GM20000 (cell line): ENCODE results near the gene TRMT44.

Experiments used
- DNase-seq: peaks from one replicate; pipeline ENCODE4 v3.0.0; 2012; ENCODE audit warnings: low spot score
- TF ChIP-seq, protein P1 (sequence below): IDR thresholded peaks from 2 replicates; pipeline ENCODE4 v1.5.1; 2012; ENCODE audit warnings: mild to moderate bottlenecking, control low read depth; ENCODE audit errors: extremely low read depth, missing control alignments

Gene TRMT44

DNA sequence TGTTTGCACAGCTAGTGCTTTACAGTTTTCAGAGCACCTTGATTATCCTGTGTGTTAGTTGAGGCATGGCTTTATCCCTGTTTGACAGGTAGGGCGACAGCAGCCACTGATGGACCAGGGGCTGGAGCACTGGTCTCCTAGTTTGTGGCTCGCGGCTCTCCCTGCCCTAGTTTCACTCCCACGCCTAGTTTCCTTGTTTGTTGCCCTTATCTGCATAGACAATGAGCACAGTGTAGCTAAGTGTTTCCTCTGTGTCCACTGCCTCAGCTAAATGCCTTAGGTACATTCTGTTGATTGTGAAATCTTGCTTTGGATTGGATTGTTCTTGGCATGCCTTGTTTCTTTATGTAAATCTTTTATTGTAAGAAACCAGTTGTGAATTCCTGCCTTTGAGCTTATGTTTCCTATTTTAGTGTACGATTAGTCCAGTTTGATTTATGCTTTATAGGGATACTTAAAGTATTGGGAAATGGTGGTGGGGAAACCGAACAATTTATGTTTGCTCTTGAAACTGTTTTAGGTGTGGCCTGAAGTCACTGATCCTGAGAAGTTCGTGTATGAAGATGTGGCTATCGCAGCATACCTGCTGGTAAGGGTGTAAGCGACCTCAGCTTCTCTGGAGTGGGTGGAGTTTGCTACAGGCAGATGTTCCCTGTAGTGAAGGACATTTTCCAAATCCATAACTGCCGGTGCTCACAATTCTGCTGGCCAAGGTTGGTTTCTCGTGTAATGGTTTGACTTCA, 11.0 kb downstream of the TRMT44 start:
- DNase-seq: no peak
- TF ChIP-seq, protein P1, sequence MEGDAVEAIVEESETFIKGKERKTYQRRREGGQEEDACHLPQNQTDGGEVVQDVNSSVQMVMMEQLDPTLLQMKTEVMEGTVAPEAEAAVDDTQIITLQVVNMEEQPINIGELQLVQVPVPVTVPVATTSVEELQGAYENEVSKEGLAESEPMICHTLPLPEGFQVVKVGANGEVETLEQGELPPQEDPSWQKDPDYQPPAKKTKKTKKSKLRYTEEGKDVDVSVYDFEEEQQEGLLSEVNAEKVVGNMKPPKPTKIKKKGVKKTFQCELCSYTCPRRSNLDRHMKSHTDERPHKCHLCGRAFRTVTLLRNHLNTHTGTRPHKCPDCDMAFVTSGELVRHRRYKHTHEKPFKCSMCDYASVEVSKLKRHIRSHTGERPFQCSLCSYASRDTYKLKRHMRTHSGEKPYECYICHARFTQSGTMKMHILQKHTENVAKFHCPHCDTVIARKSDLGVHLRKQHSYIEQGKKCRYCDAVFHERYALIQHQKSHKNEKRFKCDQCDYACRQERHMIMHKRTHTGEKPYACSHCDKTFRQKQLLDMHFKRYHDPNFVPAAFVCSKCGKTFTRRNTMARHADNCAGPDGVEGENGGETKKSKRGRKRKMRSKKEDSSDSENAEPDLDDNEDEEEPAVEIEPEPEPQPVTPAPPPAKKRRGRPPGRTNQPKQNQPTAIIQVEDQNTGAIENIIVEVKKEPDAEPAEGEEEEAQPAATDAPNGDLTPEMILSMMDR: no peak

DNA sequence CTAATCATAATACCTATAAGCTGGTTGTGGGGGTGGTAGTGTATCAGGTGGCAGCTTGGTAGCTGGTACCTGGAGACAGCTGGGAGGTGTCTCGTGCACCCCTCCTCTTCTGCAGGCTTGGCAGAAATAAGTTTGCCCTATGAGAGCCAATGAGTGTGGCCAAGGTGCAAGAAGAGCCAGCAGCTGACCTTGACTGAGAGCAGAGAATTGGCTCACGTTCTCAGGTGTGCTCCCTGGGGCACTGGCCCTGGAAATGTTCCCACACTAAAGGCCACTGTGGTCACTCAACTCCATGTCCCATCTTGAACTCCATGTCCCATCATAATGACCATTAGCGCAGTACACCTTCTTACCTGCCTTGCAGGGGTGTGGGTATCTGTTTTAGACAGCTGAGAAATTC, 13.4 kb downstream of the TRMT44 start:
- no peak for DNase-seq
- TF ChIP-seq, protein P1: no peak

GRCh38 chr4:8457646-8458252, 17.2 kb downstream of the TRMT44 start:
- DNase-seq: no peak
- TF ChIP-seq, protein P1: no peak

GRCh38 chr4:8459867-8460445, 19.4 kb downstream of the TRMT44 start:
- TF ChIP-seq, protein P1: no peak
- DNase-seq: no peak

- TF ChIP-seq, protein P1: no peak
- no peak for DNase-seq
Observed at GRCh38 chr4:8461086-8461485, 20.5 kb downstream of the TRMT44 start.

GRCh38 chr4:8461616-8462015, 21.0 kb downstream of the TRMT44 start:
- TF ChIP-seq, protein P1: no peak

GRCh38 chr4:8463811-8464210, 23.2 kb downstream of the TRMT44 start:
- TF ChIP-seq, protein P1: no peak
- DNase-seq: no peak

More at GRCh38 chr4:8461616-8462015, 21.0 kb downstream of the TRMT44 start:
- DNase-seq: no peak
